ENCODE measurements around the gene TMEM259. TPM values are rescaled to one million over a fixed set of nuclear protein-coding genes. Genes with fewer than 3 reads are reported as not detected.
A peak's percentile ranks its signal among the peaks of the same experiment; 100 is the strongest.

Gene TMEM259
- total and polyA plus RNA-seq, 9 of the 15 experiments (the other 6 are each of a cell fraction or from before 2014, with no cell fraction given): 0.52 to 231 (median 63.6) TPM

GRCh38 chr19:1054102-1055027, 33.4 kb upstream of the TMEM259 start (continued):
- TF ChIP-seq FOXK2 (conservative IDR thresholded peaks at IDR 0.05 in 1 of 2, IDR thresholded peaks at IDR 0.05 in 1 of 2; ENCODE audit: low read depth in 2 of 2): no peak
- peak; percentile 74; the same call in 1 of the 2 replicates for TF ChIP-seq CBX1 (IDR thresholded peaks at IDR 0.05; ENCODE audit: low read depth)
- peak; percentile 83 for TF ChIP-seq BCOR (IDR thresholded peaks at IDR 0.05)
- TF ChIP-seq ZBTB33 (CRISPR knock-in tag; IDR thresholded peaks at IDR 0.05): peak; percentile 84
- TF ChIP-seq IFI16 (CRISPR knock-in tag; IDR thresholded peaks at IDR 0.05): no peak
- peak; percentile 90 for TF ChIP-seq ZFP36 (IDR thresholded peaks at IDR 0.05; ENCODE audit: low read depth, low read length, partially characterized antibody)
- no peak for TF ChIP-seq L3MBTL2 (IDR thresholded peaks at IDR 0.05)
- no peak for TF ChIP-seq TSC22D4 (tag; IDR thresholded peaks at IDR 0.05)
- no peak for TF ChIP-seq ZNF41 (CRISPR knock-in tag; conservative IDR thresholded peaks at IDR 0.05)
- no peak for TF ChIP-seq ESRRA (IDR thresholded peaks at IDR 0.05; ENCODE audit: borderline replicate concordance, low read depth)
- TF ChIP-seq NCOA1 (IDR thresholded peaks at IDR 0.05; ENCODE audit: low read depth): no peak
- peak; percentile 29; the same call in 1 of the 2 replicates for TF ChIP-seq SMARCA5 (IDR thresholded peaks at IDR 0.05)
- no peak for TF ChIP-seq MIER1 (IDR thresholded peaks at IDR 0.05; ENCODE audit: low read depth)
- 0 out of 2 replicates have a peak, but pooled peaks have one; percentile 17 for TF ChIP-seq RBFOX2 (IDR thresholded peaks at IDR 0.05; ENCODE audit: low read depth, low read length)
- no peak for TF ChIP-seq STAT5B (CRISPR knock-in tag; IDR thresholded peaks at IDR 0.05)
- TF ChIP-seq ZC3H4 (CRISPR knock-in tag; IDR thresholded peaks at IDR 0.05; ENCODE audit: borderline replicate concordance): no peak
- TF ChIP-seq SOX6 (IDR thresholded peaks at IDR 0.05): no peak
- no peak for TF ChIP-seq ATF1 (CRISPR knock-in tag; IDR thresholded peaks at IDR 0.05)
- no peak for TF ChIP-seq ATF1 (tag; IDR thresholded peaks at IDR 0.05)
- peak in 1 of 2 experiments; percentile 61; a peak in 2 of 4 replicates for TF ChIP-seq RCOR1 (IDR thresholded peaks at IDR 0.05; ENCODE audit: borderline replicate concordance in 1 of 2, low read depth in 2 of 2, low read length in 2 of 2)
- no peak for TF ChIP-seq HDAC3 (IDR thresholded peaks at IDR 0.05; ENCODE audit: borderline replicate concordance, partially characterized antibody)
